HEK293T (cell line): Measurements from ENCODE around the gene FBXO31.
"Not testable (repeated sequence)": the region's sequence is repeated elsewhere in the genome, so short reads cannot be mapped to it uniquely, and the experiment has no call there.

Experiments used
- CTCF ChIA-PET: fragments of 350-600 bp; formaldehyde crosslinking; extraction: SDS; loops from one replicate; lab custom pipeline; 2021; ENCODE audit warnings: antibody characterized with exemption, inconsistent platforms; lab: Yijun Ruan, JAX
- POLR2A ChIA-PET: fragments of 350-600 bp; formaldehyde crosslinking; extraction: SDS; loops from one replicate; lab custom pipeline; 2020; ENCODE audit warnings: antibody characterized with exemption, inconsistent platforms; lab: Yijun Ruan, JAX
- DNase-seq: peaks from one replicate; pipeline ENCODE4 v3.0.0; 2012; ENCODE audit warnings: mixed read lengths; ENCODE audit errors: extremely low spot score
- ARNT ChIP-seq: fragments of 450-650 bp; IDR thresholded peaks from 2 replicates; pipeline ENCODE4 v1.6.1; 2017; ENCODE audit warnings: mild to moderate bottlenecking
- BHLHE40 ChIP-seq: fragments of 450-650 bp; IDR thresholded peaks from 2 replicates; pipeline ENCODE4 v1.6.1; 2016; ENCODE audit warnings: mild to moderate bottlenecking, moderate library complexity, borderline replicate concordance
- CTBP1 ChIP-seq: fragments of 450-650 bp; IDR thresholded peaks from 2 replicates; pipeline ENCODE4 v1.6.1; 2016; ENCODE audit warnings: borderline replicate concordance
- ELF4 ChIP-seq: fragments of 450-650 bp; IDR thresholded peaks from 2 replicates; pipeline ENCODE4 v1.6.1; 2017; ENCODE audit warnings: antibody characterized with exemption
- FOXA1 ChIP-seq: fragments of 450-650 bp; IDR thresholded peaks from 2 replicates; pipeline ENCODE4 v1.6.1; 2016; ENCODE audit warnings: mild to moderate bottlenecking
- FOXK2 ChIP-seq: fragments of 450-650 bp; IDR thresholded peaks from 2 replicates; pipeline ENCODE4 v1.6.1; 2016; ENCODE audit warnings: mild to moderate bottlenecking
- FOXM1 ChIP-seq: fragments of 450-650 bp; IDR thresholded peaks from 2 replicates; pipeline ENCODE4 v1.6.1; 2017; ENCODE audit warnings: mild to moderate bottlenecking, borderline replicate concordance
- HDGF ChIP-seq: fragments of 450-650 bp; IDR thresholded peaks from 2 replicates; pipeline ENCODE4 v1.6.1; 2017; ENCODE audit warnings: antibody characterized with exemption, borderline replicate concordance
- L3MBTL2 ChIP-seq: fragments of 450-650 bp; conservative IDR thresholded peaks from 2 replicates; pipeline ENCODE4 v1.6.1; 2016; ENCODE audit warnings: mild to moderate bottlenecking
- LEF1 ChIP-seq: fragments of 450-650 bp; IDR thresholded peaks from 2 replicates; pipeline ENCODE4 v1.6.1; 2017; ENCODE audit warnings: mild to moderate bottlenecking, borderline replicate concordance
- NFRKB ChIP-seq: fragments of 450-650 bp; IDR thresholded peaks from 2 replicates; pipeline ENCODE4 v1.6.1; 2016; ENCODE audit warnings: mild to moderate bottlenecking, moderate library complexity
- PKNOX1 ChIP-seq: fragments of 450-650 bp; IDR thresholded peaks from 2 replicates; pipeline ENCODE4 v1.6.1; 2016
- SP1 ChIP-seq: fragments of 450-650 bp; IDR thresholded peaks from 2 replicates; pipeline ENCODE4 v1.6.1; 2017
- SUZ12 ChIP-seq: fragments of 450-650 bp; IDR thresholded peaks from 2 replicates; pipeline ENCODE4 v1.6.1; 2016; ENCODE audit warnings: mild to moderate bottlenecking
- TARDBP ChIP-seq: fragments of 450-650 bp; IDR thresholded peaks from 2 replicates; pipeline ENCODE4 v1.6.1; 2016
- ZNF384 ChIP-seq: fragments of 450-650 bp; IDR thresholded peaks from 2 replicates; pipeline ENCODE4 v1.6.1; 2016

Gene FBXO31

GRCh38 chr16:87392821-87393679 lies 9.5 kb upstream of the FBXO31 start:
- CTCF ChIA-PET: interaction anchor here (0.8 kb wide), 1 partner anchor 178 kb away, joined by 5 read pairs; no protein-coding TSS in a partner anchor
- DNase-seq: peak; percentile 41
- no peak for TF ChIP-seq FOXK2
- 0 out of 2 replicates have a peak, but pooled peaks have one; percentile 20 for TF ChIP-seq L3MBTL2
- TF ChIP-seq ARNT: no peak
- no peak for TF ChIP-seq NFRKB
- POLR2A ChIA-PET: interaction anchor here (0.7 to 1.1 kb wide), 2 partner anchors 9 to 76 kb away, joined by 3 to 4 read pairs; partner anchors contain the start of genes C16orf95 and FBXO31

- POLR2A ChIA-PET: no interaction called here
- DNase-seq: peak; percentile 93
- CTCF ChIA-PET: no interaction called here
- TF ChIP-seq PKNOX1: peak; percentile 82
- no peak for TF ChIP-seq ZNF384
- TF ChIP-seq HDGF: no peak
- no peak for TF ChIP-seq NFRKB
- TF ChIP-seq SUZ12: no peak
- no peak for TF ChIP-seq TARDBP
- no peak for TF ChIP-seq CTBP1
- TF ChIP-seq FOXA1: no peak
- no peak for TF ChIP-seq L3MBTL2
- TF ChIP-seq SP1: no peak
- no peak for TF ChIP-seq FOXM1
- no peak; the same call in 1 of the 2 replicates for TF ChIP-seq LEF1
- no peak for TF ChIP-seq BHLHE40
- TF ChIP-seq FOXK2: no peak
- TF ChIP-seq ELF4: peak; percentile 93
- TF ChIP-seq ARNT: peak; percentile 51
These were observed 8.6 kb upstream of the FBXO31 start, which contains the start of gene MAP1LC3B for GRCh38 chr16:87391950-87392820. Gene MAP1LC3B, plus strand, starts transcription at chr16:87392336. Its CDS starts 92 bp downstream, at chr16:87392428.

DNA sequence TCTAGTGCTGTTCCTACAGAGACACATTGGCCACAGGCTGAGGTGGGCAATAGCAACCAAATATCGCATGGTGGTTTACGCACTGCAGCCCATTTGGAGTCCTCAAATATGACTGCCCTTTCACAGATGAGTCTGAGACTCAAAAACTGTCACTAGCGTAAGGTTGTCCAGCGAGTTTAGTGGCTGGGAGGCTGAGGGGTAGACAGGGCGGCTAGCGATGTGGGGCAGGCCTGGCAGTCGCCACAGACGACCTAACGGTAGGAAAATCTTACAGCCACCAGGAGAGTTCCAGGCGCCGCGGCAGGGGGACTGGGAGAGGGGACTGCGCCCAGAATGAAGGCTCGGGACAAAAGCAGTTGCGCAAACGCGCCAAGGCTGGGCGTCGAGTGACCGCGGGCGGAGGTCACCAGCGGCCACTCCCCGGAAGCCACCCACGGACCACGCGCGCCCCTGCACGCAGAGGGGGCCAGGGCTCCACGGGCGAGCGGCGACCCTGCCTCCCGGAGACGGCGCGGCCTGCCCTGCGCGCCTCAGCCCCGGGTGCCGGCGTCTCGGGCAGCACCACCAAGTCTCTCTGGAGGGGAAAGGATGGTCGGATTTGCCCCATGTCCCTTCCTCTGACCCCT lies 7.9 kb upstream of the FBXO31 start:
- DNase-seq: no peak
- TF ChIP-seq NFRKB (no peak), ELF4 (no peak), LEF1 (no peak), HDGF (no peak), ZNF384 (no peak), SP1 (no peak), FOXA1 (no peak), FOXK2 (no peak), PKNOX1 (no peak), SUZ12 (no peak), FOXM1 (no peak), L3MBTL2 (no peak), CTBP1 (no peak), ARNT (no peak), BHLHE40 (no peak)
- CTCF ChIA-PET: no interaction called here
- POLR2A ChIA-PET: no interaction called here

DNA sequence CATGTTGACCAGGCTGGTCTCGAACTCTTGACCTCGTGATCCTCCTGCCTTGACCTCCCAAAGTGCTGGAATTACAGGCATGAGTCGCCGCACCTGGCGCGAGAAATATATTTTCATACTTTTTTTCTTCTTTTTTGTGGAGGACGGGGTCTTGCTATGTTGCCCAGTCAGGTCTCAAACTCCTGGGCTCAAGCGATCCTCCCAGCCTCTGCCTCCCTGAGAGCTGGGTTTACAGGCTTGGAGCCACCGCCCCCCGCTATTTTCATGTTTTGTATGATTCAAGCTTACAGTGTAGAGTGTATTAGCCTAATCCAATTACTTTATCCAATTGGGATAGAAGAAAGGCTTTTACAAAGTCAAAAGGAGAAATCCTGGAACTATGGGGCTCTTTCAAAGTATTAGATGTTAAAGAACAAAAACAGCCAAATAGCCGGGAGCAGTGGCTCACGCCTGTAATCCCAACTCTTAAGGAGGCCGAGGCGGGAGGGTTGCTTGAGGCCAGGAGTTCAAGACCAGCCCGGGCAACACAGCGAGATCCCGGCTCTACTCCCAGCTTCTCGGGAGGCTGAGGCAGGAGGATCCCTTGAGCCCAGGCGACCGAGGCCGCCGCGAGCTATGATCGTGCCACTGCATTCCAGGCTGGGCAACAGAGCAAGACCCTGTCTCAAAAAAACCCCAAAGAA lies 7.2 kb upstream of the FBXO31 start:
- CTCF ChIA-PET: no interaction called here
- POLR2A ChIA-PET: no interaction called here
- DNase-seq: no peak
- TF ChIP-seq L3MBTL2 (no peak), ARNT (no peak), HDGF (no peak), PKNOX1 (no peak), NFRKB (no peak), SP1 (no peak), FOXK2 (no peak), ELF4 (no peak), SUZ12 (no peak), FOXM1 (no peak)

GRCh38 chr16:87389914-87390313 lies 6.3 kb upstream of the FBXO31 start:
- DNase-seq, POLR2A ChIA-PET, CTCF ChIA-PET: not testable (repeated sequence)
